Liver (tissue), 9 donors: ENCODE data around the gene RFNG. TPM values are rescaled to one million over a fixed set of nuclear protein-coding genes. Genes with fewer than 3 reads are reported as not detected.
A peak's percentile ranks its signal among the peaks of the same experiment; 100 is the strongest.

Source experiments
- DNase-seq: peaks from one replicate; pipeline ENCODE4 v3.0.0-alpha.2; 2017; ENCODE audit warnings: low spot score
- H3K27ac ChIP-seq, 2 donors: one replicate each; pipeline ENCODE4 v1.7.0; 2013; ENCODE audit warnings: inconsistent platforms in 2 of 2, low read length in 2 of 2, control low read depth in 1 of 2, low read depth in 1 of 2, mild to moderate bottlenecking in 1 of 2
- H3K27me3 ChIP-seq, 4 donors: one replicate each; pipeline versions ENCODE4 v1.6.1 to v1.7.0; 2013; ENCODE audit warnings: low read length in 3 of 4, inconsistent platforms in 1 of 4, mild to moderate bottlenecking in 1 of 4, moderate library complexity in 1 of 4; ENCODE audit not compliant: control insufficient read depth in 4 of 4, insufficient read depth in 4 of 4
- H3K36me3 ChIP-seq, 4 donors: one replicate each; pipeline versions ENCODE4 v1.6.1 to v1.7.0; 2013; ENCODE audit warnings: low read length in 3 of 4, mild to moderate bottlenecking in 3 of 4, low read depth in 1 of 4, moderate library complexity in 1 of 4; ENCODE audit not compliant: control insufficient read depth in 4 of 4, insufficient read depth in 3 of 4
- H3K4me1 ChIP-seq, 4 donors: one replicate each; pipeline versions ENCODE4 v1.6.1 to v1.7.0; 2013; ENCODE audit warnings: low read length in 3 of 4, mild to moderate bottlenecking in 3 of 4, moderate library complexity in 1 of 4; ENCODE audit not compliant: control insufficient read depth in 4 of 4, insufficient read depth in 4 of 4
- H3K4me3 ChIP-seq, 3 donors: one replicate each; pipeline versions ENCODE4 v1.6.1 to v1.7.0; 2013; ENCODE audit warnings: low read length in 3 of 3, control low read depth in 1 of 3, low read depth in 1 of 3, mild to moderate bottlenecking in 1 of 3
- H3K9ac ChIP-seq, 2 donors: one replicate each; pipeline ENCODE4 v1.7.0; 2013; ENCODE audit warnings: low read length in 2 of 2, mild to moderate bottlenecking in 2 of 2, moderate library complexity in 2 of 2, control low read depth in 1 of 2, low read depth in 1 of 2
- H3K9me3 ChIP-seq, 4 donors: one replicate each; pipeline versions ENCODE4 v1.6.1 to v1.7.0; 2013; ENCODE audit warnings: low read length in 3 of 4; ENCODE audit not compliant: control insufficient read depth in 4 of 4
- EGR1 ChIP-seq, 2 donors: IDR thresholded peaks; 2 replicates each; pipeline ENCODE4 v1.6.1; 2016 to 2018; ENCODE audit warnings: antibody characterized with exemption in 2 of 2, low read depth in 2 of 2
- FOXA1 ChIP-seq: IDR thresholded peaks from 2 replicates; pipeline ENCODE4 v1.6.1; 2016; ENCODE audit warnings: antibody characterized with exemption
- FOXA2 ChIP-seq: IDR thresholded peaks from 2 replicates; pipeline ENCODE4 v1.6.1; 2016; ENCODE audit warnings: antibody characterized with exemption
- GABPA ChIP-seq, 2 donors: IDR thresholded peaks in 1 of 2; conservative IDR thresholded peaks in 1 of 2; 2 replicates each; pipeline ENCODE4 v1.6.1; 2016; ENCODE audit warnings: antibody characterized with exemption in 2 of 2, mild to moderate bottlenecking in 1 of 2, moderate library complexity in 1 of 2
- HNF4A ChIP-seq, 2 donors: conservative IDR thresholded peaks; 2 replicates each; pipeline ENCODE4 v1.6.1; 2016; ENCODE audit warnings: antibody characterized with exemption in 2 of 2, mild to moderate bottlenecking in 2 of 2
- HNF4G ChIP-seq: IDR thresholded peaks from 2 replicates; pipeline ENCODE4 v1.6.1; 2016; ENCODE audit warnings: antibody characterized with exemption
- JUND ChIP-seq, 2 donors: IDR thresholded peaks; 2 replicates each; pipeline ENCODE4 v1.6.1; 2016; ENCODE audit warnings: antibody characterized with exemption in 2 of 2
- NR2F2 ChIP-seq: IDR thresholded peaks from 2 replicates; pipeline ENCODE4 v1.6.1; 2016; ENCODE audit warnings: antibody characterized with exemption
- RAD21 ChIP-seq, 2 donors: IDR thresholded peaks; 2 replicates each; pipeline ENCODE4 v1.6.1; 2016; ENCODE audit warnings: antibody characterized with exemption in 2 of 2, mild to moderate bottlenecking in 2 of 2
- RXRA ChIP-seq, 2 donors: IDR thresholded peaks; 2 replicates each; pipeline ENCODE4 v1.6.1; 2017 to 2018; ENCODE audit warnings: antibody characterized with exemption in 2 of 2, mild to moderate bottlenecking in 1 of 2
- SP1 ChIP-seq: IDR thresholded peaks from 2 replicates; pipeline ENCODE4 v1.6.1; 2018; ENCODE audit warnings: antibody characterized with exemption, mild to moderate bottlenecking
- TAF1 ChIP-seq: conservative IDR thresholded peaks from 2 replicates; pipeline ENCODE4 v1.6.1; 2016; ENCODE audit warnings: antibody characterized with exemption, mild to moderate bottlenecking
- YY1 ChIP-seq: IDR thresholded peaks from 2 replicates; pipeline ENCODE4 v1.6.1; 2016; ENCODE audit warnings: antibody characterized with exemption, mild to moderate bottlenecking
- WGBS: extraction: QIAGEN DNeasy Blood & Tissue Kit; methylation state at CpG from one replicate; pipeline ENCODE4 v1.1.7; 2013; 5-methylcytosine and 5-hydroxymethylcytosine counted together
- polyA plus RNA-seq, 2 donors: library from polyadenylated mRNA; stranded (reverse) in 1 of 2; unstranded in 1 of 2; fragments of 200-250 nt in 1 of 2; fragments of >200 nt in 1 of 2; fragmentation: Nextera tagmentation in 1 of 2; extraction: Ambion mirVana in 1 of 2; gene quantifications; one replicate each; pipeline versions ENCODE4 v1.2.1 to v1.2.3, GENCODE V29; 2013 to 2015
- total RNA-seq, 2 donors: library from RNA; depleted of rRNA; stranded (reverse); fragments of >200 nt; gene quantifications; one replicate each; pipeline ENCODE4 v1.2.3, GENCODE V29; 2014
- TF ChIP-seq, protein P1 (sequence below): IDR thresholded peaks from 2 replicates; pipeline ENCODE4 v1.6.1; 2016; ENCODE audit warnings: antibody characterized with exemption
- TF ChIP-seq, protein P2 (sequence below): IDR thresholded peaks from 2 replicates; pipeline ENCODE4 v1.6.1; 2016; ENCODE audit warnings: antibody characterized with exemption
- TF ChIP-seq, protein P3 (sequence below): IDR thresholded peaks from 2 replicates; pipeline ENCODE4 v1.6.1; 2016; ENCODE audit warnings: antibody characterized with exemption, mild to moderate bottlenecking
- TF ChIP-seq, protein P4 (sequence below): IDR thresholded peaks from 2 replicates; pipeline ENCODE4 v1.6.1; 2016; ENCODE audit warnings: antibody characterized with exemption
- donor health status: healthy.
- donor health status: healthy.
- donor health status: healthy.
- donor health status: healthy.
- donor health status: healthy.

Gene RFNG
- total and polyA plus RNA-seq, 4 donors = 15.0 to 36.0 (median 23.4) TPM

DNA sequence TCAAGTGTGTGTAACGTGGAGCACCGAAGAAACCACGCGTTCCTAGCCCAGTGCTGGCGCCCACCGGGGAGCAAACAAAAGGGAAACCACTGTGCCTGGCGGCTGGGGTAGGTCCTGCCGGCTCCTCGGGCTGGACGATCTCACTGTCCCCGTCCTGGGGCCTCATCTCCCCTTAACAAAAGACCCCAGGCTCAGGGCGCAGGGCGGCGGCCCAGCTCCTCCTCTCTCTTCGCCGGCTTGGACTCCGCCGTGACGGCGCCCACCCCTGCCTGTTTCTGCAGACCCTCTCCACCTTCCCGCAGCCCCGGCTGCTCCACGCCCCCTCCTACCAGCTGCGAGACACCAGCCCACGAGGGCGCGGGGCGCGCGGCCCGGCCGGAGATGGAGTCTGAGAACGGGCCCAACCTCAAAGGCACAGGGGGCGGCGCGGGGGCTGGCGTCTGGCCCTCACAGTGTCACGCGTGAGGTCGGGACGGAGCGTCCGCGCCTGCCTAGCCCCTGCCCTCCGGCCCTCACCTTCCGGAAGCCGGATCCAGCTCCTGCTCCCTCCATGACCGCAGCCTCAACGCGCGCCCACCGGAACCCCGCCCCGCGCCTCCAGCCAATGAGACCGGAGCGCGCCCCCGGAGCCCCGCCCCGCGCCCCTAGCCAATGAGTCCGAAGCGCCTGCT lies 29.2 kb downstream of the RFNG start, which contains the start of gene CENPX:
Gene CENPX (minus strand): TSS at position 569 of the 671 bp plus-strand sequence. CDS start 17 bp downstream, at position 552.
- WGBS = under 1% methylated on average over 64 of the region's 64 CpGs
- Histone ChIP-seq H3K9me3 (no peaks in the 10 kb centered on the region), H3K36me3 (no peaks in the 10 kb centered on the region), H3K4me3 (peak within 1 kb of the TSS; percentile 64 to 80 (median 67)), H3K9ac (peak within 1 kb of the TSS; percentile 67 to 70), H3K27ac (peak within 1 kb of the TSS; percentile 60 to 61), H3K27me3 (no peaks in the 10 kb centered on the region), H3K4me1 (peaks cover 18 to 68% (median 44%) of the 10 kb centered on the region in 4 donors)
- TF ChIP-seq EGR1 (IDR thresholded peaks at IDR 0.05; ENCODE audit: low read depth in 2 of 2) (no peak), NR2F2 (no peak), GABPA (IDR thresholded peaks at IDR 0.05 in 1 of 2, conservative IDR thresholded peaks at IDR 0.05 in 1 of 2) (peak in 1 of 2 donors; percentile 73)
- TF ChIP-seq, protein P1, sequence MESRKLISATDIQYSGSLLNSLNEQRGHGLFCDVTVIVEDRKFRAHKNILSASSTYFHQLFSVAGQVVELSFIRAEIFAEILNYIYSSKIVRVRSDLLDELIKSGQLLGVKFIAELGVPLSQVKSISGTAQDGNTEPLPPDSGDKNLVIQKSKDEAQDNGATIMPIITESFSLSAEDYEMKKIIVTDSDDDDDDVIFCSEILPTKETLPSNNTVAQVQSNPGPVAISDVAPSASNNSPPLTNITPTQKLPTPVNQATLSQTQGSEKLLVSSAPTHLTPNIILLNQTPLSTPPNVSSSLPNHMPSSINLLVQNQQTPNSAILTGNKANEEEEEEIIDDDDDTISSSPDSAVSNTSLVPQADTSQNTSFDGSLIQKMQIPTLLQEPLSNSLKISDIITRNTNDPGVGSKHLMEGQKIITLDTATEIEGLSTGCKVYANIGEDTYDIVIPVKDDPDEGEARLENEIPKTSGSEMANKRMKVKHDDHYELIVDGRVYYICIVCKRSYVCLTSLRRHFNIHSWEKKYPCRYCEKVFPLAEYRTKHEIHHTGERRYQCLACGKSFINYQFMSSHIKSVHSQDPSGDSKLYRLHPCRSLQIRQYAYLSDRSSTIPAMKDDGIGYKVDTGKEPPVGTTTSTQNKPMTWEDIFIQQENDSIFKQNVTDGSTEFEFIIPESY = no peak
- TF ChIP-seq, protein P2, sequence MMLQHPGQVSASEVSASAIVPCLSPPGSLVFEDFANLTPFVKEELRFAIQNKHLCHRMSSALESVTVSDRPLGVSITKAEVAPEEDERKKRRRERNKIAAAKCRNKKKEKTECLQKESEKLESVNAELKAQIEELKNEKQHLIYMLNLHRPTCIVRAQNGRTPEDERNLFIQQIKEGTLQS = no peak
- no peak for DNase-seq

DNA sequence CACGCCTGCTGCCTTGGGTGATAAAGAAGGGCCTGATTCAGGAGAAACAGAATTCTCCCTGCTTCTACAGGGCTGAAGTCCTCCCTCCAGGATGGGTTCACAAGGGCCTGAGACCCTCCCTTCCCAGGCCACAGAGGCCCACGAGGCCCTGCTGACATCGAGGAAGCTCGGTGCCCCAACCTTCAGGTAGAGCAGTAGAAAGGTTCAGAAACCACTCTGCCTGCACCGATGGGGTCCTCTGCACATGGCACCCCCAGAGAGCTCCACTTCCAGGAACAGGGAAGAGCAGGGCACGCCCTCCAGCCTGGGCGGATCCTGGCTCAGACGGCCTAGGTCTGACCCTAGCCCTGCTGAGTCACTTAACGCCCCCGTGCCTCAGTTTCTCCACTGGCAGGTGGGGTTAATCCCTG lies 29.7 kb downstream of the RFNG start:
- Histone ChIP-seq H3K27me3 (no peaks in the 10 kb centered on the region), H3K4me1 (peaks cover 18 to 63% (median 44%) of the 10 kb centered on the region in 4 donors), H3K27ac (peak overlapping the region; percentile 60 to 61), H3K4me3 (peak overlapping the region; percentile 64 to 80 (median 67)), H3K36me3 (no peaks in the 10 kb centered on the region), H3K9me3 (no peaks in the 10 kb centered on the region), H3K9ac (peak overlapping the region; percentile 55 to 70)
- DNase-seq = no peak
- 6% methylated on average over 10 of the region's 10 CpGs for WGBS
- TF ChIP-seq GABPA (IDR thresholded peaks at IDR 0.05 in 1 of 2, conservative IDR thresholded peaks at IDR 0.05 in 1 of 2) (no peak), YY1 (no peak), RXRA (IDR thresholded peaks at IDR 0.05) (no peak), HNF4A (conservative IDR thresholded peaks at IDR 0.05) (no peak), NR2F2 (no peak), SP1 (no peak), EGR1 (IDR thresholded peaks at IDR 0.05; ENCODE audit: low read depth in 2 of 2) (no peak), TAF1 (no peak), FOXA2 (no peak), FOXA1 (no peak), RAD21 (IDR thresholded peaks at IDR 0.05) (no peak), HNF4G (no peak), JUND (IDR thresholded peaks at IDR 0.05) (no peak)
- TF ChIP-seq, protein P3, sequence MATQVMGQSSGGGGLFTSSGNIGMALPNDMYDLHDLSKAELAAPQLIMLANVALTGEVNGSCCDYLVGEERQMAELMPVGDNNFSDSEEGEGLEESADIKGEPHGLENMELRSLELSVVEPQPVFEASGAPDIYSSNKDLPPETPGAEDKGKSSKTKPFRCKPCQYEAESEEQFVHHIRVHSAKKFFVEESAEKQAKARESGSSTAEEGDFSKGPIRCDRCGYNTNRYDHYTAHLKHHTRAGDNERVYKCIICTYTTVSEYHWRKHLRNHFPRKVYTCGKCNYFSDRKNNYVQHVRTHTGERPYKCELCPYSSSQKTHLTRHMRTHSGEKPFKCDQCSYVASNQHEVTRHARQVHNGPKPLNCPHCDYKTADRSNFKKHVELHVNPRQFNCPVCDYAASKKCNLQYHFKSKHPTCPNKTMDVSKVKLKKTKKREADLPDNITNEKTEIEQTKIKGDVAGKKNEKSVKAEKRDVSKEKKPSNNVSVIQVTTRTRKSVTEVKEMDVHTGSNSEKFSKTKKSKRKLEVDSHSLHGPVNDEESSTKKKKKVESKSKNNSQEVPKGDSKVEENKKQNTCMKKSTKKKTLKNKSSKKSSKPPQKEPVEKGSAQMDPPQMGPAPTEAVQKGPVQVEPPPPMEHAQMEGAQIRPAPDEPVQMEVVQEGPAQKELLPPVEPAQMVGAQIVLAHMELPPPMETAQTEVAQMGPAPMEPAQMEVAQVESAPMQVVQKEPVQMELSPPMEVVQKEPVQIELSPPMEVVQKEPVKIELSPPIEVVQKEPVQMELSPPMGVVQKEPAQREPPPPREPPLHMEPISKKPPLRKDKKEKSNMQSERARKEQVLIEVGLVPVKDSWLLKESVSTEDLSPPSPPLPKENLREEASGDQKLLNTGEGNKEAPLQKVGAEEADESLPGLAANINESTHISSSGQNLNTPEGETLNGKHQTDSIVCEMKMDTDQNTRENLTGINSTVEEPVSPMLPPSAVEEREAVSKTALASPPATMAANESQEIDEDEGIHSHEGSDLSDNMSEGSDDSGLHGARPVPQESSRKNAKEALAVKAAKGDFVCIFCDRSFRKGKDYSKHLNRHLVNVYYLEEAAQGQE = no peak
- TF ChIP-seq, protein P1 = no peak
- TF ChIP-seq, protein P4, sequence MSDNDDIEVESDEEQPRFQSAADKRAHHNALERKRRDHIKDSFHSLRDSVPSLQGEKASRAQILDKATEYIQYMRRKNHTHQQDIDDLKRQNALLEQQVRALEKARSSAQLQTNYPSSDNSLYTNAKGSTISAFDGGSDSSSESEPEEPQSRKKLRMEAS = no peak
